Measurements from ENCODE around the gene IL1RL2.

DNA sequence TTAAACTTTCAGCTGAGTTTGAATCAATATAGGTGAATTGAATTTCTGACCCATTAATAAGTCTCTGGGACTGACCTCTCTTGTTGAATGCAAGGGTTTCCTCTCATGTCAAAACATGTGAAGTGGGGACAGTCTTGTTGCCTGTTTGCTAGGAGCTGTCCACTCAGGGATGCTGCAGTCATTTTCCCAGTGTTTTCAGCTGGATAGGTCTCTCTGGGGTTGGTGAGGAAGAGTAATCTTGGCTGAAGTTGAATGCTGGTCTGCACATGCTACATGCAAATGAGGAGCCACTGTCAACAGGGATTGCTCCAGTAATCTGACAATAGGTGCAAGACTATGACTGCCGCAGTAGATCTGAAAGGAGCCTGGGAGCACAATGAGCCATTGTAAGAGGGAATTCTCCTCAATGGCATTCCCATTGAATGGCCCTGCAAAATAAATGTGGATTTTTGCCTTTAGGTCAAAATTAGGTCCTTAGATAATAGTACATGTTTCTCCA is 90.4 kb downstream of the IL1RL2 start:
- TF ChIP-seq CTCF (IDR thresholded peaks at IDR 0.05) (no peak), EP300 (IDR thresholded peaks at IDR 0.05) (no peak)
